AG09309 (cell line): Measurements from ENCODE around the gene TNFRSF19.
A peak's percentile ranks its signal among the peaks of the same experiment; 100 is the strongest.

Experiments
- DNase-seq: peaks from one replicate; pipeline ENCODE4 v3.0.0-alpha.2; 2010; ENCODE audit warnings: low read depth
- H3K4me3 ChIP-seq: 2 replicates; pipeline ENCODE4 v1.5.1; 2011; ENCODE audit warnings: mild to moderate bottlenecking, low read depth, low read length, moderate library complexity; ENCODE audit not compliant: control insufficient read depth
- CTCF ChIP-seq: IDR thresholded peaks from 2 replicates; pipeline ENCODE4 v1.5.1; 2011; ENCODE audit warnings: mild to moderate bottlenecking, low read depth, low read length, inconsistent platforms; ENCODE audit not compliant: insufficient read depth, control insufficient read depth; ENCODE audit errors: missing control alignments

The TNFRSF19 gene

GRCh38 chr13:23600534-23600933, 30.3 kb downstream of the TNFRSF19 start:
- TF ChIP-seq CTCF = no peak
- no peak overlapping the region for H3K4me3 ChIP-seq
- DNase-seq = no peak

- no peak for DNase-seq
- H3K4me3 ChIP-seq = no peak overlapping the region
- TF ChIP-seq CTCF = no peak
These were observed 35.6 kb downstream of the TNFRSF19 start for GRCh38 chr13:23605831-23606230.

GRCh38 chr13:23608138-23608537, 37.9 kb downstream of the TNFRSF19 start:
- DNase-seq = no peak
- no peak for TF ChIP-seq CTCF
- no peak overlapping the region for H3K4me3 ChIP-seq

- no peak for DNase-seq
- peak overlapping the region; percentile 17 for H3K4me3 ChIP-seq
- no peak for TF ChIP-seq CTCF
These were observed 38.6 kb downstream of the TNFRSF19 start for GRCh38 chr13:23608701-23609413.

GRCh38 chr13:23609414-23609760, 39.2 kb downstream of the TNFRSF19 start:
- TF ChIP-seq CTCF = no peak
- H3K4me3 ChIP-seq = peak overlapping the region; percentile 17
- DNase-seq = no peak

GRCh38 chr13:23609874-23610576, 39.8 kb downstream of the TNFRSF19 start:
- DNase-seq = no peak
- no peak overlapping the region for H3K4me3 ChIP-seq
- TF ChIP-seq CTCF = no peak
